ENCODE results near the gene ADPRM.
"Not testable (repeated sequence)": the region's sequence is repeated elsewhere in the genome, so short reads cannot be mapped to it uniquely, and the experiment has no call there.

The ADPRM gene

GRCh38 chr17:10697092-10698081 is at the start of gene ADPRM, which contains the start of gene SCO1:
Gene ADPRM, plus strand, starts transcription at chr17:10697594. Its CDS starts 7,333 bp downstream, at chr17:10704927.
Gene SCO1, minus strand, starts transcription at chr17:10697533. Its CDS starts 26 bp downstream, at chr17:10697507.
- peak; percentile 80 for DNase-seq

GRCh38 chr17:10648381-10648780 is 49.0 kb upstream of the ADPRM start:
- no peak for DNase-seq

GRCh38 chr17:10648956-10649355 is 48.4 kb upstream of the ADPRM start:
- no peak for DNase-seq

- no peak for DNase-seq
Observed at GRCh38 chr17:10649602-10650001, 47.8 kb upstream of the ADPRM start.

GRCh38 chr17:10651927-10652326 is 45.5 kb upstream of the ADPRM start:
- DNase-seq: no peak

GRCh38 chr17:10652984-10653659 is 44.3 kb upstream of the ADPRM start:
- DNase-seq: no peak

- no peak for DNase-seq
Observed at GRCh38 chr17:10653987-10654386, 43.4 kb upstream of the ADPRM start.

- DNase-seq: no peak
Observed at GRCh38 chr17:10657148-10657547, 40.2 kb upstream of the ADPRM start, which contains the start of gene MYH3. Gene MYH3, minus strand, starts transcription at chr17:10657309. Its CDS starts 2,245 bp downstream, at chr17:10655064.

- no peak for DNase-seq
Observed at GRCh38 chr17:10657879-10658278, 39.5 kb upstream of the ADPRM start.

- DNase-seq: no peak
Observed at GRCh38 chr17:10661437-10661836, 36.0 kb upstream of the ADPRM start.

- DNase-seq: no peak
Observed at GRCh38 chr17:10663231-10663630, 34.2 kb upstream of the ADPRM start.

GRCh38 chr17:10664571-10664970 is 32.8 kb upstream of the ADPRM start:
- no peak for DNase-seq

GRCh38 chr17:10666906-10667305 is 30.5 kb upstream of the ADPRM start:
- DNase-seq: no peak

GRCh38 chr17:10668775-10669174 is 28.6 kb upstream of the ADPRM start:
- no peak for DNase-seq

- no peak for DNase-seq
Observed at GRCh38 chr17:10673312-10673711, 24.1 kb upstream of the ADPRM start.

GRCh38 chr17:10674704-10675103 is 22.7 kb upstream of the ADPRM start:
- no peak for DNase-seq

- DNase-seq: no peak
Observed at GRCh38 chr17:10681866-10682446, 15.4 kb upstream of the ADPRM start.

- DNase-seq: no peak
Observed at GRCh38 chr17:10683853-10684252, 13.5 kb upstream of the ADPRM start.

GRCh38 chr17:10687499-10687898 is 9.9 kb upstream of the ADPRM start:
- DNase-seq: no peak

GRCh38 chr17:10695875-10696407 is 1.5 kb upstream of the ADPRM start:
- DNase-seq: not testable (repeated sequence)

GRCh38 chr17:10698096-10698818 is 863 bp downstream of the ADPRM start:
- DNase-seq: no peak

- no peak for DNase-seq
Observed at GRCh38 chr17:10699856-10700255, 2.5 kb downstream of the ADPRM start.
